Right ventricle myocardium superior (tissue), 1 donor: Measurements from ENCODE around the gene HS3ST6. TPM values are rescaled to one million over a fixed set of nuclear protein-coding genes. Genes with fewer than 3 reads are reported as not detected.
"Not testable (repeated sequence)": the region's sequence is repeated elsewhere in the genome, so short reads cannot be mapped to it uniquely, and the experiment has no call there.

Source experiments
- ATAC-seq: fragments of 200-7000 bp; cut with Tn5 transposase; one replicate; pipeline ENCODE4 v1.9.1; 2020; ENCODE audit warnings: mild to moderate bottlenecking; ENCODE audit not compliant: poor library complexity
- DNase-seq: peaks from one replicate; pipeline ENCODE4 v3.0.0-alpha.2; 2020
- intact Hi-C: fragments of 100-400 bp; cut with DNase I; formaldehyde crosslinking; loops from one replicate; pipeline ENCODE4 v1.11.2; 2022
- total RNA-seq: library from RNA; stranded (reverse); fragmentation: NEBNext Ultra II Directional; extraction: Animal tissue kit (Norgen Biotek cat#: 25700); gene quantifications from one replicate; pipeline ENCODE4 v1.2.1, GENCODE V29; 2021
- donor health status: DM: no; HTN: yes; CAD: no; lungs with severe emphysema.

HS3ST6 gene
- total RNA-seq, 1 donor from 2014 or later, result not detected

DNA sequence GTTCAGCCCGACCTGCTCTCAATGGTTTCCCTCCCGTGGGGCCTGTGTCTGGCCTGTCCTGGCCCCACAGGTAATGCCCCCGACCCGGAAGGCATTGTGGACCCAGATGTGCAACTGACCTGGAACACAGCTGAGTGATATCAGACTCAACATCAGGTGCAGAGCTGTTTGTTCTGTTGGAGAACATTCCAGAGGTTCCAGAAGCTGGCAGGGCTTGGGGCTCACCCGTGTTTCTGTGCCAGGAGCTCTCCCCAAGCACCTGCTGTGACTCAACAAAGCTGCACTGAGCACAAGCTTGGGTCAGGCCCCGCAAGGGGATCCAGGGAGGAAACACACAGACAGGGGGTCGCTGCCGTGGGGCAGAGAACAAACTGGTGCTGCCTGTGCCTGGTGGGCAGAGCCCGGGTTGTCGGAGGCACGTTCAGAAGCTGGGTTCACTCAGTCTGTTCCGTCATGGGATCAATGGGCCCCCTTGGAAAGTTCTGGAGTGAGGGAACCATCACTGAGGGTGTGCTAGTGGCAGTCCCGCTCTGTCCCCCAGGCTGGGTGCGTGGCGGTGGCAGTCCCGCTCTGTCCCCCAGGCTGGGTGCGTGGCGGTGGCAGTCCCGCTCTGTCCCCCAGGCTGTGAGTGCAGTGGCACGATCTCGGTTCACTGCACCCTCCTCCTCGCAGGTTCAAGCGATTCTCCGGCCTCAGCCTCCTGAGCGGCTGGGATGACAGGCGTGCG lies 22.1 kb downstream of the HS3ST6 start:
- DNase-seq (no peak), ATAC-seq (no peak)
- intact Hi-C loops, result no loop called here

DNA sequence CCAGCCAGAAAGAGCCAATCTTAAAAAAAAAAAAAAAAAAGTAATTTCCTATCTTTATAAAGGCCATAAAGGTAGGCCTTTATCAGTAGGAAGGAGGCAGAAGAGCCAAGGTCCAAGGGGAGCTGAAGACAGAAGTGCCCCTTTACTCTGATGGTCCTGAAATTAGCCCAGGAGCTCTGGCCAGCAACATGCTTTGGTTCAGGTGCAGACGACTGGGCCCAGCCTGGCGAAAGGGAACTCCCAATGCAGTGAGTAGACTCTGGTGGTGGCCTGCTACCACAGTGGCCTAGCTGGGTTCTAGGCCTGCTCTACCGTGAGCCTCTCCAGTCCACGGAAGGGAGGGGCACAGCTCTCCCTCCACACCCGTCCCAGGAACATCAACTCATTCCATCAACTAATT lies 23.1 kb downstream of the HS3ST6 start:
- ATAC-seq, result no peak
- intact Hi-C loops, result no loop called here
- DNase-seq, result no peak

- no peak for ATAC-seq
- DNase-seq, result peak; percentile 6
Observed at GRCh38 chr16:1890708-1891050, 27.5 kb downstream of the HS3ST6 start.

DNA sequence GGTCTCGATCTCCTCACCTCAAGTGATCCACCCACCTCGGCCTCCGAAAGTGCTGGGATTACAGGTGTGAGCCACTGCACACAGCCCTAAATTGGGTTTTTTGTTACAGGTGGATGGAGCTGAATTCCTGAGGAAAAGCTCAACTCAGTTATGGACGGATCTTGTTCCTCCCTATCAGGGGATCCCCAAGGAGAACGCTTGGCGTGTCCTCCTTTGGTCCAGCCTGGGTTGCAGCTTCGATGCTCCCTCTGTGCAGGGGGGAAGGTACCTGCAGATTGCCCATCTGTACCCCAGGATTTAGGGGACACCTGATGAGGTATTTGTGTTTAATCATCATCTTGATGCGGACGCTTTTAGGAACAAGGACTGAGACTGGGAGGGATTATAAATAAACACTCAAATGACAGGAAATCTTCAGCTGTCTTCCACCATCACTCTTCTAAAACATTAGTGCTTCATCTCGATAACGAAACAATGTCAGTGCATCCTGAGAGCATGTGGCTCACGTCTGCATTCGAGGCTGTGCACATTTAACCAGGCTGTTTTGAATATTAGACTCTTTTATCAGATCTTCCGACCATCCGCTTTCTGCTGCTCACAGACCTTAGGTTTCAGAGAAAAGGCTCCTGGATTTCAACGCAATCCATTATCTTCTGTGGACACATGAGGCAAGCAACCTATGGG lies 28.0 kb downstream of the HS3ST6 start:
- intact Hi-C loops, result no loop called here
- DNase-seq, result peak; percentile 1
- ATAC-seq, result no peak

More at GRCh38 chr16:1890708-1891050, 27.5 kb downstream of the HS3ST6 start:
- intact Hi-C loops, result no loop called here

- intact Hi-C loops, result no loop called here
- DNase-seq (peak; percentile 19), ATAC-seq (no peak)
Observed at GRCh38 chr16:1887711-1888354, 30.4 kb downstream of the HS3ST6 start.

GRCh38 chr16:1884889-1885288 lies 33.3 kb downstream of the HS3ST6 start:
- DNase-seq (no peak), ATAC-seq (no peak)
- intact Hi-C loops, result no loop called here

DNA sequence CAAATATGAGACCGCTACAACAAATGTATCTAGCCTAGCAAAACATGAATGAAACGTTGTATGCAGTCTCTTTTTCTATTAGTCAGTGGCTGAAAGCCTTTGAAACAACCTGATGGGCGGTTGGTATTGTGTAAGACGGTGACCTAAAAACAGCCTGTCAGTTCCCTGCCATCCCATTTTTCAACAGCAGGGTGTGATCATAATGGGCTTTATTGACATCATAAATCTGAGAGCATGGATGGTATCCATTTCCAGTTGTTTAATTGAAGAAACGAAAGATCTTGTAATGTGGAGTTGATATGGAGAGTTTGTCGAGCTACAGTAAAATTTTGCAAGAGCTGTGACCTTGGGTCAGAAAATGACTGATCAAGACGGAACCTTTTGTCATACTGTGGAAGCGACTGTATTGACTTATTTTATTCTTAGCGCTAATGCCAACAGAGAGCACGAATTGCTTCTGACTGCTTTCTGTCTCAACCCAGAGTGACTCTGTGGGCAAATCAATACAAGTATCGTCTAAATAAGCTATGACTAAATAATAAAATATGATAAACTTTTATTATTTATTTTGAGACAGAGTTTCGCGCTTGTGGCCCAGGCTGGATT lies 34.0 kb downstream of the HS3ST6 start:
- no peak for DNase-seq
- intact Hi-C loops, result no loop called here
- ATAC-seq, result no peak

DNA sequence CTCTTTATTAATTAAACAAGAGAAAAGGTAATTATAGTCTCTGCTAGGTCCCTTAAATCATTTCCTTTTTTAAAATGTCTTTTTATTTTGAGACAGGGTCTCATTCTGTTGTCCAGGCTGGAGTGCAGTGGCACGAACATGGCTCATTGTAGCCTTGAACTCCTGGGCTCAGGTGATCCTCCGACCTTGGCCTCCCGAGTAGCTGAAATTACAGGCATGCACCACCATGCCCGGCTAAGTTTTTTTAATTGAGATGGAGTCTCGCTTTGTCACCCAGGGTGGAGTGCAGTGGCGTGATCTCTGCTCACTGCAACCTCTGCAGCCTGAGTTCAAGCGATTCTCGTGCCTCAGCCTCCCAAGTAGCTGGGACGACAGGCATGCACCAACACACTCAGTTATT lies 37.0 kb downstream of the HS3ST6 start:
- ATAC-seq, intact Hi-C loops, DNase-seq: not testable (repeated sequence)

GRCh38 chr16:1879477-1879876 lies 38.7 kb downstream of the HS3ST6 start:
- DNase-seq (no peak), ATAC-seq (no peak)
- intact Hi-C loops, result no loop called here

- intact Hi-C loops, result no loop called here
- no peak for ATAC-seq
- no peak for DNase-seq
Observed at GRCh38 chr16:1878256-1878655, 40.0 kb downstream of the HS3ST6 start.

- intact Hi-C loops, result no loop called here
- ATAC-seq, result no peak
- DNase-seq, result no peak
Observed at GRCh38 chr16:1877804-1878203, 40.4 kb downstream of the HS3ST6 start.

GRCh38 chr16:1877089-1877488 lies 41.1 kb downstream of the HS3ST6 start:
- intact Hi-C loops, result no loop called here
- DNase-seq, result no peak
- ATAC-seq, result no peak

GRCh38 chr16:1876468-1876867 lies 41.7 kb downstream of the HS3ST6 start:
- intact Hi-C loops, result no loop called here

GRCh38 chr16:1876066-1876465 lies 42.1 kb downstream of the HS3ST6 start:
- ATAC-seq, DNase-seq, intact Hi-C loops: not testable (repeated sequence)

More at GRCh38 chr16:1876468-1876867, 41.7 kb downstream of the HS3ST6 start:
- DNase-seq, result no peak
- ATAC-seq, result no peak

GRCh38 chr16:1874854-1875253 lies 43.4 kb downstream of the HS3ST6 start:
- no peak for ATAC-seq
- intact Hi-C loops, result no loop called here

DNA sequence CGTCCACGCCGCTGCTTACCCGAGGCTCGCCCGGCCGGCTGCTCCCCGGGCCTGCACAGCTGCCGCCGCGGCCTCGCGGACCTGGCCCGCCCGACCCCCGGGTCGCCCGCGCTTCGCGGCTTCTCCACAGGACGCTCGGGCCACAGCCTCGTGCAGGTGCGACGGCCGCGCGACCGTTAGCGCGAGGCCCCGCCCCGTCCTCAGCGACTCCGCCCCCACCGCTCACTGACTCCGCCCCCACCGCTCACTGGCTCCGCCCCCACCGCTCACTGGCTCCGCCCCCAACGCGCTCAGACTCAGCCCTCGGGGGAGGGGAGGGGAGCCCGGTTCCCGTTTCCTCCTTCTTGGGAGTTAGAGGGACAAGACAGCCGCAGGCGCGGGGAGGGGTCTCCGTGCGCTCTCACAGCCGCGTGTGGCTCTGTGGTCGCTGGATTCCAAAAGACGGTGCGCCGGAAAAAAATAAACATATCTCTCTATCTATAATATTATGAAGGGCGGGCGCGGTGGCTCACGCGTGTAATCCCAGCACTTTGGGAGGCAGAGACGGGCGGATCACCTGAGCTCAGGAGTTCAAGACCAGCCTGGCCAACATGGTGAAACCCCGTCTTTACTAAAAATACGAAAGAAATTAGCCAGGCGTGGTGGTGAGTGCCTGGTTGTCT lies 46.1 kb downstream of the HS3ST6 start, which contains the start of gene MEIOB:
TSS of gene MEIOB (minus strand) at position 191 of the 662 bp plus-strand sequence. CDS start 3,989 bp downstream, outside the sequence.
- no peak for DNase-seq
- ATAC-seq, result no peak
- intact Hi-C loops, result no loop called here

More at GRCh38 chr16:1874854-1875253, 43.4 kb downstream of the HS3ST6 start:
- no peak for DNase-seq

- intact Hi-C loops, result no loop called here
- ATAC-seq (no peak), DNase-seq (no peak)
Observed at GRCh38 chr16:1870365-1871082, 47.7 kb downstream of the HS3ST6 start.
